SK-N-SH (cell line): Measurements from ENCODE around the gene ACVRL1. TPM values are rescaled to one million over a fixed set of nuclear protein-coding genes. Genes with fewer than 3 reads are reported as not detected.
A peak's percentile ranks its signal among the peaks of the same experiment; 100 is the strongest.

Source experiments
- CTCF ChIA-PET: fragments of 300-600, 350-600 bp; formaldehyde crosslinking; extraction: SDS; loops from one replicate; lab custom pipeline; 2021; lab: Yijun Ruan, JAX
- POLR2A ChIA-PET: fragments of 350-600 bp; sonication (Branson Sonifier 250); formaldehyde crosslinking; extraction: SDS; loops from one replicate; lab custom pipeline; 2020; ENCODE audit warnings: antibody characterized with exemption, inconsistent platforms; lab: Yijun Ruan, JAX
- DNase-seq: peaks from one replicate; pipeline ENCODE4 v3.0.0; 2012
- H2AFZ ChIP-seq: fragments of 200-600 bp; sonication (generic); 2 replicates; pipeline ENCODE4 v1.8.1; 2016; ENCODE audit warnings: antibody characterized with exemption, mild to moderate bottlenecking, low read depth
- H3F3A ChIP-seq: fragments of 200-600 bp; sonication (generic); replicated peaks from 2 replicates; pipeline ENCODE3; 2016; ENCODE audit warnings: antibody characterized with exemption, mild to moderate bottlenecking; ENCODE audit not compliant: insufficient read depth
- H3K27ac ChIP-seq, 2 experiments: fragments of 200-500 bp in 1 of 2; fragments of 200-600 bp in 1 of 2; sonication (Bioruptor generic) in 1 of 2; sonication (generic), shearing (Covaris generic) in 1 of 2; 2 replicates each; pipeline versions ENCODE4 v1.5.1 to v1.6.1; 2014 to 2016; ENCODE audit warnings: low read depth in 2 of 2, inconsistent platforms in 1 of 2, low read length in 1 of 2, mild to moderate bottlenecking in 1 of 2, mixed read lengths in 1 of 2
- H3K27me3 ChIP-seq: fragments of 200-600 bp; sonication (generic), shearing (Covaris generic); 2 replicates; pipeline ENCODE4 v1.6.1; 2016; ENCODE audit warnings: mixed run types; ENCODE audit not compliant: insufficient read depth
- H3K36me3 ChIP-seq, 2 experiments: fragments of 200-500 bp in 1 of 2; fragments of 200-600 bp in 1 of 2; sonication (Bioruptor generic) in 1 of 2; sonication (generic) in 1 of 2; replicated peaks in 1 of 2; 2 replicates each; pipeline versions ENCODE3 to v1.5.1; 2014 to 2016; ENCODE audit warnings: low read length in 1 of 2, mild to moderate bottlenecking in 1 of 2; ENCODE audit not compliant: insufficient read depth in 2 of 2, control insufficient read depth in 1 of 2
- H3K4me1 ChIP-seq, 2 experiments: fragments of 200-500 bp in 1 of 2; fragments of 200-600 bp in 1 of 2; sonication (Bioruptor generic) in 1 of 2; sonication (generic), shearing (Covaris generic) in 1 of 2; 2 replicates each; pipeline versions ENCODE4 v1.5.1 to v1.6.1; 2014 to 2016; ENCODE audit warnings: low read depth in 1 of 2, low read length in 1 of 2, mixed run types in 1 of 2; ENCODE audit not compliant: insufficient read depth in 2 of 2, control insufficient read depth in 1 of 2
- H3K4me2 ChIP-seq: fragments of 200-600 bp; sonication (generic), shearing (Covaris generic); 2 replicates; pipeline ENCODE4 v1.6.1; 2017; ENCODE audit warnings: mixed run types
- H3K4me3 ChIP-seq, 2 experiments: fragments of 200-500 bp in 1 of 2; fragments of 200-600 bp in 1 of 2; sonication (Bioruptor generic) in 1 of 2; sonication (generic), shearing (Covaris generic) in 1 of 2; 2 replicates each; pipeline versions ENCODE4 v1.5.1 to v1.8.1; 2014 to 2016; ENCODE audit warnings: low read depth in 2 of 2, inconsistent platforms in 1 of 2, low read length in 1 of 2, mild to moderate bottlenecking in 1 of 2, mixed read lengths in 1 of 2, moderate library complexity in 1 of 2
- H3K79me2 ChIP-seq: fragments of 200-600 bp; sonication (generic); 2 replicates; pipeline ENCODE4 v1.8.1; 2017; ENCODE audit warnings: mild to moderate bottlenecking; ENCODE audit not compliant: insufficient read depth
- H3K9ac ChIP-seq: fragments of 200-600 bp; sonication (generic); 2 replicates; pipeline ENCODE4 v1.6.1; 2017; ENCODE audit warnings: mixed run types
- H3K9me2 ChIP-seq: fragments of 200-600 bp; sonication (generic); 2 replicates; pipeline ENCODE4 v1.6.1; 2017; ENCODE audit warnings: mixed run types
- H3K9me3 ChIP-seq: fragments of 200-600 bp; sonication (generic); 2 replicates; pipeline ENCODE4 v1.6.1; 2017; ENCODE audit warnings: mixed run types, mild to moderate bottlenecking, moderate library complexity
- H4K20me1 ChIP-seq: fragments of 200-600 bp; sonication (generic); 2 replicates; pipeline ENCODE4 v1.6.1; 2017; ENCODE audit warnings: mild to moderate bottlenecking, mixed run types; ENCODE audit not compliant: insufficient read depth
- CHD2 ChIP-seq: fragments of 150-350 bp; IDR thresholded peaks from 2 replicates; pipeline ENCODE4 v1.6.1; 2018; ENCODE audit warnings: low read length; ENCODE audit not compliant: partially characterized antibody
- EP300 ChIP-seq, 2 experiments: IDR thresholded peaks; 2 replicates each; pipeline versions ENCODE4 v1.4.0 to v1.6.1; 2012; ENCODE audit warnings: borderline replicate concordance in 1 of 2, low read depth in 1 of 2, low read length in 1 of 2
- EZH2phosphoT487 ChIP-seq: fragments of 200-600 bp; sonication (generic); IDR thresholded peaks from 2 replicates; pipeline ENCODE4 v1.6.1; 2017; ENCODE audit warnings: low read depth, mixed run types, mild to moderate bottlenecking, antibody characterized with exemption, moderate library complexity, borderline replicate concordance
- FOXM1 ChIP-seq: IDR thresholded peaks from 2 replicates; pipeline ENCODE4 v1.4.0; 2012; ENCODE audit warnings: low read depth, mild to moderate bottlenecking
- GATA2 ChIP-seq: sonication (generic); formaldehyde crosslinking; IDR thresholded peaks from 2 replicates; pipeline ENCODE4 v1.5.0; 2020; ENCODE audit warnings: mild to moderate bottlenecking, missing genetic modification reagents
- JUND ChIP-seq: IDR thresholded peaks from 2 replicates; pipeline ENCODE4 v1.4.0; 2012
- MEF2A ChIP-seq: IDR thresholded peaks from 2 replicates; pipeline ENCODE4 v1.4.0; 2012; ENCODE audit warnings: low read depth, borderline replicate concordance
- NFIC ChIP-seq: IDR thresholded peaks from 2 replicates; pipeline ENCODE4 v1.4.0; 2012; ENCODE audit warnings: borderline replicate concordance
- POLR2AphosphoS5 ChIP-seq: IDR thresholded peaks from 2 replicates; pipeline ENCODE4 v1.6.1; 2012; ENCODE audit warnings: low read depth, low read length
- RFX5 ChIP-seq: IDR thresholded peaks from 2 replicates; pipeline ENCODE4 v1.6.1; 2012; ENCODE audit warnings: mild to moderate bottlenecking, improper control_type of control experiment, low read length
- SMC3 ChIP-seq: IDR thresholded peaks from 2 replicates; pipeline ENCODE4 v1.6.1; 2012; ENCODE audit warnings: low read depth, low read length, improper control_type of control experiment
- TAF1 ChIP-seq: IDR thresholded peaks from 2 replicates; pipeline ENCODE4 v1.6.1; 2012; ENCODE audit warnings: low read depth, mild to moderate bottlenecking, low read length, moderate library complexity, borderline replicate concordance
- WGBS: methylation state at CpG from one replicate; pipeline ENCODE4 v1.1.6; 2017; ENCODE audit warnings: low lambda C conversion rate; 5-methylcytosine and 5-hydroxymethylcytosine counted together
- polyA plus RNA-seq, 3 experiments: library from polyadenylated mRNA; depleted of rRNA; stranded (reverse); fragments of >200 nt; gene quantifications; 2 replicates each; pipeline ENCODE4 v1.2.3, GENCODE V29; 2012
- TF ChIP-seq, protein P1 (sequence below): IDR thresholded peaks from 2 replicates; pipeline ENCODE4 v1.4.0; 2012; ENCODE audit warnings: low read depth
- TF ChIP-seq, protein P2 (sequence below): fragments of 200-600 bp; sonication (generic); IDR thresholded peaks from 2 replicates; pipeline ENCODE4 v1.6.1; 2017; ENCODE audit warnings: antibody characterized with exemption, mild to moderate bottlenecking, moderate library complexity

ACVRL1 gene
- polyA plus RNA-seq, 1 of the 3 experiments (the other 2 are of a cell fraction), result 0.07 TPM

DNA sequence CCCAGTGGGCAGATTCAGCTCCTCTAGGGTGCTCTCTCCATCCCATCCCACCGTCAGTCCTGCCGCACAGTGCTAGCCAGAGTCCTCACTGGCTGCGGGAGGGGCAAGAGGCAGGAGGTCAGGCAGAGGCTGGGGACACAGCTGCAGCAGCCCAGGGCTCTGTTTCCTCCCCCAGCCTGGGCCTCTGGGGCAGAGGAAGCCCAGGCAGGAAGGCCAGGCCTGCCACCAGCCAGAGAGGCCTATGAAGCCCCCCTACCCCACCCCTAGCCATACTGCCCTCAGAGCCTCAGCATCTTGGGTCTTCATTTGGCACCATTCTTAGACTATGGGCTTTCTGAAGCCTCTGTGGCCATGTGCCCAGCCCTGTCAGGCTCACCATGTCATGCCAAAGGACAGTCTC lies 3.4 kb downstream of the ACVRL1 start:
- Histone ChIP-seq H3K9ac (no peak overlapping the region), H3K9me3 (no peaks in the 10 kb centered on the region), H3K4me1 (peaks cover 0 to 68% of the 10 kb centered on the region in 2 experiments; a peak in 2 of 4 replicates), H3K36me3 (no peaks in the 10 kb centered on the region), H3K27ac (peak overlapping the region in 1 of 2 experiments; percentile 84; a peak in 2 of 4 replicates), H3F3A (no peaks in the 10 kb centered on the region), H3K4me2 (no peak overlapping the region), H3K27me3 (no peaks in the 10 kb centered on the region), H3K4me3 (no peak overlapping the region), H3K79me2 (no peaks in the 10 kb centered on the region), H4K20me1 (no peaks in the 10 kb centered on the region), H3K9me2 (no peaks in the 10 kb centered on the region), H2AFZ (no peak overlapping the region)
- POLR2A ChIA-PET, result no interaction called here
- CTCF ChIA-PET, result interaction anchor here (1.1 to 6.0 kb wide), 7 partner anchors 11 to 115 kb away, joined by 4 to 23 read pairs (median 10); no protein-coding TSS in a partner anchor
- TF ChIP-seq SMC3, result no peak
- TF ChIP-seq EZH2phosphoT487, result no peak
- TF ChIP-seq EP300 (IDR thresholded peaks at IDR 0.05; ENCODE audit: borderline replicate concordance in 1 of 2, low read depth in 1 of 2, low read length in 1 of 2), result no peak
- TF ChIP-seq, protein P1, sequence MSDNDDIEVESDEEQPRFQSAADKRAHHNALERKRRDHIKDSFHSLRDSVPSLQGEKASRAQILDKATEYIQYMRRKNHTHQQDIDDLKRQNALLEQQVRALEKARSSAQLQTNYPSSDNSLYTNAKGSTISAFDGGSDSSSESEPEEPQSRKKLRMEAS, result no peak
- TF ChIP-seq TAF1, result no peak
- no peak for TF ChIP-seq CHD2
- TF ChIP-seq, protein P2, sequence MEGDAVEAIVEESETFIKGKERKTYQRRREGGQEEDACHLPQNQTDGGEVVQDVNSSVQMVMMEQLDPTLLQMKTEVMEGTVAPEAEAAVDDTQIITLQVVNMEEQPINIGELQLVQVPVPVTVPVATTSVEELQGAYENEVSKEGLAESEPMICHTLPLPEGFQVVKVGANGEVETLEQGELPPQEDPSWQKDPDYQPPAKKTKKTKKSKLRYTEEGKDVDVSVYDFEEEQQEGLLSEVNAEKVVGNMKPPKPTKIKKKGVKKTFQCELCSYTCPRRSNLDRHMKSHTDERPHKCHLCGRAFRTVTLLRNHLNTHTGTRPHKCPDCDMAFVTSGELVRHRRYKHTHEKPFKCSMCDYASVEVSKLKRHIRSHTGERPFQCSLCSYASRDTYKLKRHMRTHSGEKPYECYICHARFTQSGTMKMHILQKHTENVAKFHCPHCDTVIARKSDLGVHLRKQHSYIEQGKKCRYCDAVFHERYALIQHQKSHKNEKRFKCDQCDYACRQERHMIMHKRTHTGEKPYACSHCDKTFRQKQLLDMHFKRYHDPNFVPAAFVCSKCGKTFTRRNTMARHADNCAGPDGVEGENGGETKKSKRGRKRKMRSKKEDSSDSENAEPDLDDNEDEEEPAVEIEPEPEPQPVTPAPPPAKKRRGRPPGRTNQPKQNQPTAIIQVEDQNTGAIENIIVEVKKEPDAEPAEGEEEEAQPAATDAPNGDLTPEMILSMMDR, result no peak
- TF ChIP-seq JUND, result no peak
- TF ChIP-seq NFIC, result no peak
- no peak for TF ChIP-seq POLR2AphosphoS5
- no peak for TF ChIP-seq RFX5
- no peak for TF ChIP-seq GATA2 (CRISPR knock-in tag)
- no peak for TF ChIP-seq MEF2A
- WGBS, result 86% methylated on average over 3 of the region's 3 CpGs
- DNase-seq, result peak; percentile 59

DNA sequence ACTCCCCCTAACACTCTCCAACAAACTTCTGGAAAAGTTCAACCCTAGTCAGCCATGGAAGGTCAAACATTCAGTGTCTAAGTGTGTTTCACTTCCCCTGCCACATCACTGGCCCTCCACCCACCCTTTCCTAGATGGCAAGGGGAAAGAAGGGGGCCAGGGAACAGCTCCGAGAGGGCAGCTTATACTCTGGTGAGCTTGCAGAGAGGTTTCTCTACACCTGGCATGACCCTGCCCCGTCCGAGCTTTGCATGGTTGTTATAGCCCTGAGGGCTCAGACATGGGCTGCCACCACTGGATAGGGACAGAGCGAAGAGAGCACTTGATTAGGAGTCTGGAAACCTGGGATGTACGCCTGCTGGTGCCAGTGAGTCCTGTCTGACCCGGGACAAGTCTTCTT lies 4.0 kb downstream of the ACVRL1 start:
- no peaks in the 10 kb centered on the region for H3K79me2 ChIP-seq
- H3K4me3 ChIP-seq, result no peak overlapping the region
- CTCF ChIA-PET, result interaction anchor here (0.6 to 6.0 kb wide), 11 partner anchors 11 to 301 kb away, joined by 3 to 28 read pairs (median 10); no protein-coding TSS in a partner anchor

More for the DNA sequence above, 4.0 kb downstream of the ACVRL1 start:
- 70% methylated on average over 6 of the region's 6 CpGs for WGBS
- Histone ChIP-seq H4K20me1 (no peaks in the 10 kb centered on the region), H3K9me3 (no peaks in the 10 kb centered on the region), H3K27ac (peak overlapping the region in 1 of 2 experiments; percentile 84; a peak in 2 of 4 replicates), H3K27me3 (no peaks in the 10 kb centered on the region), H3K9ac (no peak overlapping the region), H3F3A (no peaks in the 10 kb centered on the region), H3K4me1 (peaks cover 0 to 67% of the 10 kb centered on the region in 2 experiments; a peak in 2 of 4 replicates), H3K9me2 (no peaks in the 10 kb centered on the region), H3K4me2 (no peak overlapping the region), H2AFZ (no peak overlapping the region), H3K36me3 (no peaks in the 10 kb centered on the region)
- POLR2A ChIA-PET, result interaction anchor here (0.8 to 1.5 kb wide), 3 partner anchors 21 to 75 kb away, joined by 3 to 4 read pairs (median 4); no protein-coding TSS in a partner anchor
- TF ChIP-seq FOXM1 (no peak), CHD2 (no peak), EZH2phosphoT487 (no peak), NFIC (no peak)
- DNase-seq, result no peak
